ENCODE data around the gene CEP112. TPM values are rescaled to one million over a fixed set of nuclear protein-coding genes. Genes with fewer than 3 reads are reported as not detected.

Gene CEP112
- total RNA-seq, 6 experiments from 2014 or later: 5.3 to 7.7 (median 6.9) TPM

DNA sequence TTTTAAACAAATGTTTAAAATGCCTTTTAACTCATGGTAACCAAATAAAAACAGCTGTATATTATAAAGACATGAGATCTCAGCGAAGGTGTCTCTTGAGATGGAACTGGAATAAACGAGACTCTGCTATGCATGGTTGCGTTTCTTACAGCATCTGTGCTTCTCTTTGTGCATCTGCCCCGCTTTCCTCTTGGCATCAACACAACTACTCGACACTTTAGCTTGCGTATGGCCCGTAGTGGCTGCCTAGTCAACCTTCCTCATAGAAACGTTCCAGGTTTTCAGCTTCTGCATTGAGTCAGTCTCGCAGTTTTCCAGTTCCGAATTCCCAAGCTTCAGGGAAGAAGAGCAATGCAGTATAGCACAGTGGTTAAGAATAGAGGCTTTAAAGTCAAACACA is 214.9 kb downstream of the CEP112 start:
- TF ChIP-seq, protein P1, sequence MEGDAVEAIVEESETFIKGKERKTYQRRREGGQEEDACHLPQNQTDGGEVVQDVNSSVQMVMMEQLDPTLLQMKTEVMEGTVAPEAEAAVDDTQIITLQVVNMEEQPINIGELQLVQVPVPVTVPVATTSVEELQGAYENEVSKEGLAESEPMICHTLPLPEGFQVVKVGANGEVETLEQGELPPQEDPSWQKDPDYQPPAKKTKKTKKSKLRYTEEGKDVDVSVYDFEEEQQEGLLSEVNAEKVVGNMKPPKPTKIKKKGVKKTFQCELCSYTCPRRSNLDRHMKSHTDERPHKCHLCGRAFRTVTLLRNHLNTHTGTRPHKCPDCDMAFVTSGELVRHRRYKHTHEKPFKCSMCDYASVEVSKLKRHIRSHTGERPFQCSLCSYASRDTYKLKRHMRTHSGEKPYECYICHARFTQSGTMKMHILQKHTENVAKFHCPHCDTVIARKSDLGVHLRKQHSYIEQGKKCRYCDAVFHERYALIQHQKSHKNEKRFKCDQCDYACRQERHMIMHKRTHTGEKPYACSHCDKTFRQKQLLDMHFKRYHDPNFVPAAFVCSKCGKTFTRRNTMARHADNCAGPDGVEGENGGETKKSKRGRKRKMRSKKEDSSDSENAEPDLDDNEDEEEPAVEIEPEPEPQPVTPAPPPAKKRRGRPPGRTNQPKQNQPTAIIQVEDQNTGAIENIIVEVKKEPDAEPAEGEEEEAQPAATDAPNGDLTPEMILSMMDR (IDR thresholded peaks at IDR 0.05): no peak
- Mint-ChIP-seq H3K9me3 (peaks cover 2% of the 10 kb centered on the region; the same call in 1 of the 2 replicates), H3K27me3 (ENCODE audit: insufficient read depth) (no peaks in the 10 kb centered on the region), H3K27ac (no peak overlapping the region), H3K4me3 (no peak overlapping the region), H3K36me3 (ENCODE audit: low read depth) (no peaks in the 10 kb centered on the region), H3K4me1 (ENCODE audit: low read depth) (no peaks in the 10 kb centered on the region)
- no peak for DNase-seq

DNA sequence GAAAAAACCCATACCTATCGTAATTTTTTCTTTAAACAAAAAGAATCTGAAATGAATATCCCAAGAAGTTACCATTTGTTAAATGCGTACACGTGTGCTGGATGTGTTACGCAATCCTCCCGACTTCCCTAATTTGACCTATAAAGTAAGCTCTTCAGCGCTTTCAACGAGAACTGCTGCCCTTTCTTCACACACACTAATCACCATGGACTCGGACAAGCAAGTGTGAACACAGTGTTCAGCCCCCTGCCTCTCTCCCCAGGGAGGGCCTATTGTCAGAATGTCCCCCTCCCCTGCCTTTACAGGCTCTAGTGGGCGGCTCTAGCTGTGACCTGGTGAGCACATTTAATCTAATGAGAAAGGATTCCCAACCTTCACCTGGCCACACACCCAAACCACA is 216.1 kb downstream of the CEP112 start:
- DNase-seq: no peak
- Mint-ChIP-seq H3K27me3 (ENCODE audit: insufficient read depth) (no peaks in the 10 kb centered on the region), H3K27ac (no peak overlapping the region), H3K9me3 (peaks cover 8% of the 10 kb centered on the region; the same call in 1 of the 2 replicates), H3K4me3 (no peak overlapping the region), H3K36me3 (ENCODE audit: low read depth) (no peaks in the 10 kb centered on the region), H3K4me1 (ENCODE audit: low read depth) (no peaks in the 10 kb centered on the region)
- TF ChIP-seq, protein P1 (IDR thresholded peaks at IDR 0.05): no peak

DNA sequence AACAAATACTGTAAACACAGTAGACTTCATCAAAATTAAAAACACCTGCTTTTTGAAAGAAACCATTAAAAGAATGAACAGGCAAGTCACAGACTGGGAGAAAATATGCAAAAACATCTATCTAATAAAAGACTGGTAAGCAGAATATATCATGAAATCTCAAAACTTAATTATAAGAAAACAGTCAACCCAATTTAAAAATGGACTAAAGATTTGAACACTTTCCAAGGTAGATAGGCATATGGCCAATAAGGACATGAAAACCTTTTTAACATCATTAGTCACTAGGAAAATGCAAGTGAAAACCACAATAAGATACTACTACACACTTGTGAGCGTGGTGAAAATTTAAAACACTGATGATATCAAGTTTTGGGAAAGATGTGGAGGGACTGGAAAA is 218.7 kb downstream of the CEP112 start:
- no peak for DNase-seq
- Mint-ChIP-seq H3K4me3 (no peak overlapping the region), H3K36me3 (ENCODE audit: low read depth) (no peaks in the 10 kb centered on the region), H3K27me3 (ENCODE audit: insufficient read depth) (no peaks in the 10 kb centered on the region), H3K27ac (no peak overlapping the region), H3K4me1 (ENCODE audit: low read depth) (no peaks in the 10 kb centered on the region), H3K9me3 (peaks cover 8% of the 10 kb centered on the region; the same call in 1 of the 2 replicates)
- TF ChIP-seq, protein P1 (IDR thresholded peaks at IDR 0.05): no peak

DNA sequence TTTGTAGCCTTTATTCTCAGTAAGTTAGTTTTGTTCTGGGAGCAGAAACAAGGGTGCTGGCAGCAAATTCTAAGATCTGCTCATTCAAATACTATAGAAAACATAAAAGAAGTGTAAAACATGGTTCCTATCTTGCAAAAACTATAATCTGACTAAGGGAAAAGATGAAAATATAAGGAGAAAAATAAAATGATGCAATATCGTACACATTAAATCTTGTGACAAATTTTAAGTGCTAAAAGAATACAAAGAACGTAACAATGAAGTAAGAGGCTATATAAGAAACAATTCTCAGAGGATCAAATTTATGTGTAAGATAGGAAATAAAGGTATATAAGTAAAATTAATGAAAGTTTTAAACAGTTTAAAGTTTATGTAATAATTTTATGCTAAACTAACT is 224.6 kb downstream of the CEP112 start:
- no peaks in the 10 kb centered on the region for H3K27me3 Mint-ChIP-seq (ENCODE audit: insufficient read depth)
- H3K27ac Mint-ChIP-seq: no peak overlapping the region
- peaks cover 8% of the 10 kb centered on the region; the same call in 1 of the 2 replicates for H3K9me3 Mint-ChIP-seq
- no peaks in the 10 kb centered on the region for H3K36me3 Mint-ChIP-seq (ENCODE audit: low read depth)
- no peaks in the 10 kb centered on the region for H3K4me1 Mint-ChIP-seq (ENCODE audit: low read depth)
- TF ChIP-seq, protein P1 (IDR thresholded peaks at IDR 0.05): no peak
- no peak overlapping the region for H3K4me3 Mint-ChIP-seq
- no peak for DNase-seq

DNA sequence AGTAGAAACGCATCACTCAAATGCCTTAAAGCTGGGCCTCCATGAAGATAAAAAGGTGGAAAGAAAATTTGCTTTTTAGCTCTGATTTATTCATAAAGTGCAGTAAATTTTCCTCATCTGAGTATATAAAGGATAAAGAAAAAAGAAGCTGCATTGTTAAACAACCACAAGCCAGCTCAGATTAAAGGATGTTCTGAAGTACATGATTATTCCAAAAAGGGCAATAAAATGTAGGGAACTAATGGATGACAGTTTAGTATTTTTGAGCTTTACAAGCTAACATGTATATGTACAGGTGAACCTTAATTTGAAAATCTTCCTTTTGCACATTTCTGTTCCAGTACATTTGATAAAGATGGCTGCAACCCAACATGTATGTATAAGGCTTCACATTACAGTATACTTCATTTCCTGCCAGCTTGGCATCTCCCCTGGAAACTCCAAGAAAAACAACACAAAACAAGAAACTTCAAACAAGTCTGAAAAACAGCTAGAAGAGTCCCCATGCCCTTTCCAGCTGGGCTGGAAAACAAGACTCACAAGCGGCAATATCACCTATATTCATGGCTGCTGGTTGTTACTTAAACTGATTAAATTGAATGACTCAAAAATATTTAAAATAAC is 225.7 kb downstream of the CEP112 start:
- TF ChIP-seq, protein P1 (IDR thresholded peaks at IDR 0.05): no peak
- H3K9me3 Mint-ChIP-seq: no peaks in the 10 kb centered on the region
- DNase-seq: no peak
- no peak overlapping the region for H3K27ac Mint-ChIP-seq
- H3K36me3 Mint-ChIP-seq (ENCODE audit: low read depth): no peaks in the 10 kb centered on the region
- no peaks in the 10 kb centered on the region for H3K4me1 Mint-ChIP-seq (ENCODE audit: low read depth)
- H3K27me3 Mint-ChIP-seq (ENCODE audit: insufficient read depth): no peaks in the 10 kb centered on the region
- no peak overlapping the region for H3K4me3 Mint-ChIP-seq

Measured in HFFc6 (cell line).